Heart left ventricle (tissue), 13 donors: ENCODE results near the gene SLC23A2.

Experiments used
- POLR2A ChIP-seq, 2 donors: fragments of 450-650 bp; IDR thresholded peaks; one replicate each; pipeline ENCODE4 v1.6.1; 2017; ENCODE audit warnings: antibody characterized with exemption in 2 of 2, mild to moderate bottlenecking in 2 of 2, moderate library complexity in 2 of 2
- TF ChIP-seq, protein P1 (sequence below), 12 donors: fragments of 200-600 bp; sonication (generic) in 4 of 12; IDR thresholded peaks; one replicate each; pipeline versions ENCODE4 v1.5.0 to v1.8.0; 2018 to 2022; ENCODE audit warnings: antibody characterized with exemption in 12 of 12, mild to moderate bottlenecking in 5 of 12
- donor health status: ischemic (EF 13 %, LVEDD 7.1; RV severe dilation, severe dysfunction).
- donor health status: DM: no; HTN: yes; CAD: no.
- donor health status: DM: no; HTN: no; CAD: no.
- donor health status: ischemic (EF 25% LVEDD 6.9; RV normal size, moderate dysfunction).
- donor health status: ischemic (EF 25% LVEDD 5.7; RV mildly dilated, moderate dysfunction).
- donor health status: ischemic (EF 35%, LVEDD 5.7; RV mildly dilated, moderate dysfunction).
- donor health status: nonischemic (EF 11% LVEDD 7.7; RV severe dilation, severe dysfunction).
- donor health status: DM: yes; HTN: yes; CAD: no.
- donor health status: PGD.
- donor health status: ischemic (EF 29% LVEDD 5.4; RV normal size, mild dysfunction).
- donor health status: nonischemic (EF 23%, LVEDD 6.1; RV moderate dilation, normal function).

GRCh38 chr20:5000263-5001173 lies 792 bp downstream of the SLC23A2 start:
- TF ChIP-seq POLR2A (IDR thresholded peaks at IDR 0.05): no peak
- TF ChIP-seq, protein P1, sequence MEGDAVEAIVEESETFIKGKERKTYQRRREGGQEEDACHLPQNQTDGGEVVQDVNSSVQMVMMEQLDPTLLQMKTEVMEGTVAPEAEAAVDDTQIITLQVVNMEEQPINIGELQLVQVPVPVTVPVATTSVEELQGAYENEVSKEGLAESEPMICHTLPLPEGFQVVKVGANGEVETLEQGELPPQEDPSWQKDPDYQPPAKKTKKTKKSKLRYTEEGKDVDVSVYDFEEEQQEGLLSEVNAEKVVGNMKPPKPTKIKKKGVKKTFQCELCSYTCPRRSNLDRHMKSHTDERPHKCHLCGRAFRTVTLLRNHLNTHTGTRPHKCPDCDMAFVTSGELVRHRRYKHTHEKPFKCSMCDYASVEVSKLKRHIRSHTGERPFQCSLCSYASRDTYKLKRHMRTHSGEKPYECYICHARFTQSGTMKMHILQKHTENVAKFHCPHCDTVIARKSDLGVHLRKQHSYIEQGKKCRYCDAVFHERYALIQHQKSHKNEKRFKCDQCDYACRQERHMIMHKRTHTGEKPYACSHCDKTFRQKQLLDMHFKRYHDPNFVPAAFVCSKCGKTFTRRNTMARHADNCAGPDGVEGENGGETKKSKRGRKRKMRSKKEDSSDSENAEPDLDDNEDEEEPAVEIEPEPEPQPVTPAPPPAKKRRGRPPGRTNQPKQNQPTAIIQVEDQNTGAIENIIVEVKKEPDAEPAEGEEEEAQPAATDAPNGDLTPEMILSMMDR (IDR thresholded peaks at IDR 0.05): no peak
